Measurements from ENCODE around the gene VRK3.
A peak's percentile ranks its signal among the peaks of the same experiment; 100 is the strongest.

The VRK3 gene

GRCh38 chr19:49927526-49928264 is 97.5 kb downstream of the VRK3 start:
- Histone ChIP-seq H3K36me3 (ENCODE audit: insufficient read depth, low read length) (peaks cover 84% of the 10 kb centered on the region), H3K27me3 (ENCODE audit: insufficient read depth, low read length, poor library complexity) (no peaks in the 10 kb centered on the region), H4K20me1 (ENCODE audit: insufficient read depth, low read length) (peaks cover 75% of the 10 kb centered on the region), H3K9ac (ENCODE audit: low read depth, low read length) (peak overlapping the region; percentile 94), H3K4me3 (ENCODE audit: low read depth in 1 of 2, low read length in 2 of 2) (peak overlapping the region; percentile 6 to 97; a peak in 3 of 4 replicates), H3K79me2 (ENCODE audit: insufficient read depth, low read length) (peaks cover 96% of the 10 kb centered on the region), H3K9me3 (ENCODE audit: insufficient read depth, low read length, severe bottlenecking) (no peaks in the 10 kb centered on the region), H3K4me2 (ENCODE audit: insufficient read depth, low read length) (peak overlapping the region; percentile 76), H3K27ac (ENCODE audit: low read length) (peak overlapping the region; percentile 97), H3K4me1 (ENCODE audit: insufficient read depth, low read length) (peaks cover 85% of the 10 kb centered on the region), H2AFZ (ENCODE audit: low read depth, low read length) (no peak overlapping the region)
- ATAC-seq (ENCODE audit: insufficient read depth, low read depth) (no peak), DNase-seq (no peak)
- TF ChIP-seq EZH2 (IDR thresholded peaks at IDR 0.05; ENCODE audit: borderline replicate concordance, low read depth, low read length, severe bottlenecking) (no peak), CTCF (IDR thresholded peaks at IDR 0.05; ENCODE audit: borderline replicate concordance, extremely low read depth, low read length, poor library complexity, severe bottlenecking) (no peak)

DNA sequence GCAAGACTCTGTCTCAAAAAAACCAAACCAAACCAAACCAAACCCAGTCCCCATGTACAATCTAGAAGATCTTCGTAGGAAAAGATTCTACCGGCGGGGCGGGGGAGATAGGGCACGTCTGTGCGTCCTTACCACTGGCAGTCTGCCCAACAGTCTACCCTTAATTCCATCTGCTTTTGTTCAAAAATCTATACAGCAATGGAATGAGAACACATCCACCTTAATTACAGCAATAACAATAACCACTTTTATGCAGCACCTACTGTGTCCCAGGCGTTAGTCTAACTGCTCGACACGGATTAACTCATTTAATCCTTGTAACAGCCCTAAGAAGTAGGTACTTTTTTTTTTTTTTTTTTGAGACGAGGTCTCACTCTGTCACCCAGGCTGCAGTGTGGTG is 98.7 kb downstream of the VRK3 start:
- Histone ChIP-seq H3K4me3 (ENCODE audit: low read depth in 1 of 2, low read length in 2 of 2) (peak overlapping the region in 1 of 2 experiments; percentile 97; a peak in 2 of 4 replicates), H3K9ac (ENCODE audit: low read depth, low read length) (peak overlapping the region; percentile 94), H3K36me3 (ENCODE audit: insufficient read depth, low read length) (peaks cover 86% of the 10 kb centered on the region), H3K27ac (ENCODE audit: low read length) (peak overlapping the region; percentile 46; the same call in 1 of the 2 replicates), H2AFZ (ENCODE audit: low read depth, low read length) (no peak overlapping the region), H3K27me3 (ENCODE audit: insufficient read depth, low read length, poor library complexity) (no peaks in the 10 kb centered on the region), H3K4me2 (ENCODE audit: insufficient read depth, low read length) (peak overlapping the region; percentile 76), H3K4me1 (ENCODE audit: insufficient read depth, low read length) (peaks cover 89% of the 10 kb centered on the region), H3K79me2 (ENCODE audit: insufficient read depth, low read length) (peaks cover 99% of the 10 kb centered on the region), H3K9me3 (ENCODE audit: insufficient read depth, low read length, severe bottlenecking) (no peaks in the 10 kb centered on the region), H4K20me1 (ENCODE audit: insufficient read depth, low read length) (peaks cover 77% of the 10 kb centered on the region)
- TF ChIP-seq EZH2 (IDR thresholded peaks at IDR 0.05; ENCODE audit: borderline replicate concordance, low read depth, low read length, severe bottlenecking) (no peak), CTCF (IDR thresholded peaks at IDR 0.05; ENCODE audit: borderline replicate concordance, extremely low read depth, low read length, poor library complexity, severe bottlenecking) (no peak)
- ATAC-seq (ENCODE audit: insufficient read depth, low read depth) = no peak
- DNase-seq = no peak
